CD14-positive monocyte (primary cell): ENCODE data around the gene TMEM88. TPM values are rescaled to one million over a fixed set of nuclear protein-coding genes. Genes with fewer than 3 reads are reported as not detected.

Experiments
- DNase-seq, 3 donors: peaks; one replicate each; pipeline ENCODE4 v3.0.0-alpha.2; 2011 to 2022
- H2AFZ ChIP-seq: 2 replicates; pipeline ENCODE4 v1.6.0; 2012; ENCODE audit warnings: mild to moderate bottlenecking, low read depth, low read length, inconsistent platforms; ENCODE audit not compliant: insufficient read depth, poor library complexity, severe bottlenecking
- H3K27ac ChIP-seq, 2 donors: 1 replicate in 1 of 2; 2 replicates in 1 of 2; pipeline ENCODE4 v1.5.1; 2012 to 2013; ENCODE audit warnings: low read length in 2 of 2, control low read depth in 1 of 2, inconsistent platforms in 1 of 2, low read depth in 1 of 2, mild to moderate bottlenecking in 1 of 2
- H3K27me3 ChIP-seq, 2 donors: one replicate each; pipeline versions ENCODE4 v1.6.0 to v1.6.1; 2011 to 2013; ENCODE audit warnings: low read length in 2 of 2; ENCODE audit not compliant: control insufficient read depth in 2 of 2, insufficient read depth in 2 of 2
- H3K36me3 ChIP-seq, 2 donors: replicated peaks in 1 of 2; 1 replicate in 1 of 2; 2 replicates in 1 of 2; pipeline versions ENCODE4 v1.5.1 to v1.6.1; 2012 to 2013; ENCODE audit warnings: low read length in 2 of 2, control low read depth in 1 of 2, inconsistent platforms in 1 of 2, mild to moderate bottlenecking in 1 of 2; ENCODE audit not compliant: insufficient read depth in 2 of 2, control insufficient read depth in 1 of 2
- H3K4me1 ChIP-seq, 2 donors: 1 replicate in 1 of 2; 2 replicates in 1 of 2; pipeline versions ENCODE4 v1.5.1 to v1.6.1; 2012 to 2013; ENCODE audit warnings: low read length in 2 of 2, control low read depth in 1 of 2, inconsistent platforms in 1 of 2, mild to moderate bottlenecking in 1 of 2, moderate library complexity in 1 of 2; ENCODE audit not compliant: insufficient read depth in 2 of 2, control insufficient read depth in 1 of 2
- H3K4me2 ChIP-seq: replicated peaks from 2 replicates; pipeline ENCODE3; 2012; ENCODE audit warnings: low read length, moderate library complexity, mild to moderate bottlenecking; ENCODE audit not compliant: poor library complexity, severe bottlenecking; ENCODE audit errors: extremely low read depth
- H3K4me3 ChIP-seq, 3 experiments: fragments of 200-600 bp in 1 of 3; sonication (generic) in 1 of 3; replicated peaks in 1 of 3; 1 replicate in 2 of 3; 2 replicates in 1 of 3; pipeline ENCODE4 v1.5.1; 2011 to 2013; ENCODE audit warnings: low read length in 3 of 3, mild to moderate bottlenecking in 3 of 3, control low read depth in 2 of 3, low read depth in 2 of 3, inconsistent platforms in 1 of 3, moderate library complexity in 1 of 3
- H3K79me2 ChIP-seq: 2 replicates; pipeline ENCODE4 v1.6.0; 2012; ENCODE audit warnings: mild to moderate bottlenecking, control low read depth, inconsistent platforms, low read length, moderate library complexity; ENCODE audit not compliant: insufficient read depth
- H3K9ac ChIP-seq: 2 replicates; pipeline ENCODE4 v1.6.0; 2017; ENCODE audit warnings: low read length, mild to moderate bottlenecking; ENCODE audit not compliant: insufficient read depth, poor library complexity, severe bottlenecking
- H3K9me3 ChIP-seq, 2 donors: replicated peaks in 1 of 2; 1 replicate in 1 of 2; 2 replicates in 1 of 2; pipeline versions ENCODE4 v1.5.1 to v1.6.1; 2012 to 2013; ENCODE audit warnings: low read length in 2 of 2, control low read depth in 1 of 2; ENCODE audit not compliant: control insufficient read depth in 1 of 2, insufficient read depth in 1 of 2
- H4K20me1 ChIP-seq: 2 replicates; pipeline ENCODE4 v1.6.0; 2012; ENCODE audit warnings: mild to moderate bottlenecking, low read length, control low read depth, moderate library complexity; ENCODE audit not compliant: insufficient read depth
- H3K27ac Mint-ChIP-seq, 7 donors: one replicate each; pipeline ENCODE4 v1.8.0; 2020; ENCODE audit warnings: mild to moderate bottlenecking in 7 of 7, mixed read lengths in 7 of 7, moderate library complexity in 6 of 7, inconsistent platforms in 2 of 7
- H3K27me3 Mint-ChIP-seq, 3 donors: one replicate each; pipeline ENCODE4 v1.8.0; 2021 to 2022; ENCODE audit warnings: low read depth in 3 of 3, mild to moderate bottlenecking in 3 of 3, mixed read lengths in 3 of 3, moderate library complexity in 3 of 3, inconsistent platforms in 1 of 3
- H3K36me3 Mint-ChIP-seq, 2 donors: one replicate each; pipeline ENCODE4 v1.8.0; 2020; ENCODE audit warnings: mixed read lengths in 2 of 2, inconsistent platforms in 1 of 2, mild to moderate bottlenecking in 1 of 2
- H3K4me1 Mint-ChIP-seq: one replicate; pipeline ENCODE4 v1.8.0; 2020; ENCODE audit warnings: mild to moderate bottlenecking, mixed read lengths
- H3K4me3 Mint-ChIP-seq, 2 donors: one replicate each; pipeline ENCODE4 v1.8.0; 2020; ENCODE audit warnings: mild to moderate bottlenecking in 2 of 2, mixed read lengths in 2 of 2, moderate library complexity in 1 of 2
- H3K9me3 Mint-ChIP-seq, 7 donors: one replicate each; pipeline ENCODE4 v1.8.0; 2020 to 2022; ENCODE audit warnings: mixed read lengths in 7 of 7, mild to moderate bottlenecking in 6 of 7, moderate library complexity in 6 of 7, inconsistent platforms in 2 of 7
- WGBS: methylation state at CpG from one replicate; pipeline ENCODE4 v1.1.5; 2013; ENCODE audit warnings: missing lambda C conversion rate; ENCODE audit not compliant: insufficient coverage; 5-methylcytosine and 5-hydroxymethylcytosine counted together
- intact Hi-C, 2 donors: fragments of 100-400 bp; cut with micrococcal nuclease; formaldehyde crosslinking; loops; one replicate each; pipeline versions ENCODE4 v1.15.0 to v1.15.1; 2023
- polyA plus RNA-seq, 3 donors: library from polyadenylated mRNA; depleted of rRNA in 1 of 3; unstranded in 2 of 3; stranded (reverse) in 1 of 3; fragments of 300-500 nt in 2 of 3; fragments of >200 nt in 1 of 3; fragmentation: Illumina TruSeq in 2 of 3; gene quantifications; 1 replicate in 2 of 3; 2 replicates in 1 of 3; pipeline ENCODE4 v1.2.3, GENCODE V29; 2012 to 2021
- TF ChIP-seq, protein P1 (sequence below): fragments of 200-600 bp; IDR thresholded peaks from one replicate; pipeline ENCODE4 v1.8.0; 2022; ENCODE audit warnings: antibody characterized with exemption, mild to moderate bottlenecking

The TMEM88 gene
- polyA plus RNA-seq, 3 donors: 10.2 TPM; not detected in 2

- peak overlapping the region; percentile 91 for H3K9ac ChIP-seq
- peak overlapping the region in 2 of 3 experiments; percentile 72 to 92 for H3K4me3 ChIP-seq
- H3K27ac Mint-ChIP-seq: peak overlapping the region; percentile 67 to 100 (median 85)
- peaks cover 10 to 12% (median 10%) of the 10 kb centered on the region in 3 donors for H3K27me3 Mint-ChIP-seq
- peaks cover 15% of the 10 kb centered on the region for H3K79me2 ChIP-seq
- H3K36me3 Mint-ChIP-seq: no peaks in the 10 kb centered on the region
- intact Hi-C loops: loop anchor here in 1 of 2 donors (10.0 kb wide), 1 partner anchor 322 kb away; the partner anchor contains the start of gene PER1
- peaks cover 0 to 2% (median 0%) of the 10 kb centered on the region in 7 donors for H3K9me3 Mint-ChIP-seq
- H3K4me1 ChIP-seq: peaks cover 37 to 45% of the 10 kb centered on the region in 2 donors
- peak overlapping the region; percentile 46 for H2AFZ ChIP-seq
- WGBS: 60% methylated on average over 18 of the region's 19 CpGs
- peak overlapping the region in 1 of 2 donors; percentile 98 for H3K27ac ChIP-seq
- H3K4me2 ChIP-seq: peak overlapping the region; percentile 95
- H4K20me1 ChIP-seq: no peaks in the 10 kb centered on the region
- peak overlapping the region; percentile 73 to 82 for H3K4me3 Mint-ChIP-seq
- peaks cover 29% of the 10 kb centered on the region for H3K4me1 Mint-ChIP-seq
- no peak for DNase-seq
- TF ChIP-seq, protein P1, sequence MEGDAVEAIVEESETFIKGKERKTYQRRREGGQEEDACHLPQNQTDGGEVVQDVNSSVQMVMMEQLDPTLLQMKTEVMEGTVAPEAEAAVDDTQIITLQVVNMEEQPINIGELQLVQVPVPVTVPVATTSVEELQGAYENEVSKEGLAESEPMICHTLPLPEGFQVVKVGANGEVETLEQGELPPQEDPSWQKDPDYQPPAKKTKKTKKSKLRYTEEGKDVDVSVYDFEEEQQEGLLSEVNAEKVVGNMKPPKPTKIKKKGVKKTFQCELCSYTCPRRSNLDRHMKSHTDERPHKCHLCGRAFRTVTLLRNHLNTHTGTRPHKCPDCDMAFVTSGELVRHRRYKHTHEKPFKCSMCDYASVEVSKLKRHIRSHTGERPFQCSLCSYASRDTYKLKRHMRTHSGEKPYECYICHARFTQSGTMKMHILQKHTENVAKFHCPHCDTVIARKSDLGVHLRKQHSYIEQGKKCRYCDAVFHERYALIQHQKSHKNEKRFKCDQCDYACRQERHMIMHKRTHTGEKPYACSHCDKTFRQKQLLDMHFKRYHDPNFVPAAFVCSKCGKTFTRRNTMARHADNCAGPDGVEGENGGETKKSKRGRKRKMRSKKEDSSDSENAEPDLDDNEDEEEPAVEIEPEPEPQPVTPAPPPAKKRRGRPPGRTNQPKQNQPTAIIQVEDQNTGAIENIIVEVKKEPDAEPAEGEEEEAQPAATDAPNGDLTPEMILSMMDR: no peak
- no peaks in the 10 kb centered on the region for H3K36me3 ChIP-seq
- H3K9me3 ChIP-seq: no peaks in the 10 kb centered on the region
- no peaks in the 10 kb centered on the region for H3K27me3 ChIP-seq
Observed at GRCh38 chr17:7833011-7833794, 21.7 kb upstream of the TMEM88 start.

DNA sequence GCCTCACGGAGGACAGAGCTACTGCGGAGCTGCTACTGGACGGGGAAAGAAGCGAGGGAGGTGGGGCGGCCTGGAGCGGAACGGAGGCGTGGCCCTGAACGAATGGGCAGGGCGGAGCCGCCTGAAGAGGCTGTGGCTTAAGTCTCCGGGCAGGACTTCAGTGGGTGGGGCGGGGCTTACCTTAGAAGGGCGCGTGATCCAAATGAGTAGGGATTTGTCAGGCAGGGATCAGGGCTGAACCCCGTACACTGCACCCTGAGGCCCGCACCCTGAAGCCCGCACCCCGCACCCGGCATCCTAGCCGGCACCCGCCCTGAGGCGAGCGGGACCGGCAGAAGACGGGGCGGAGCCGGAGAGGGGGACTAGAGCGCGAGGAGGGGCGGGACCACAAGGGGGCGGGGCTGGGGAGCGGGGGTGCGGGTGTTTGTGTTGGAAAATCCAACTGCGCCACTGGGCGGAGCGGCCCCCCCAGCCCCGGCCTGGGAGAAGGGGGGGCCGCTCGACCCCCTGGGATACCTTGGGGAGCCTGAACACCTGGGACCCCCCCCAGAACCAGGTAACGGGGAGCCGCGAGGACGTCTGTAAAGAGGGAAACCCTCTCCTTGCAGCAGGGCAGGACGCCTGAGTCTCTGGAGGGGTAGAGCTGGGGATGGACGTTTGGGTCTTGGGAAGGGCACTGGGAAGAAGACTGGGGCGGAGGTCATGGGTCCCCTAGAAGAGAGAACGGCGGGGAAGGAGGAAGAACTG, 20.9 kb upstream of the TMEM88 start, which contains the start of gene KDM6B:
KDM6B (plus strand) TSS at position 423 of the 747 bp plus-strand sequence. CDS start 11,338 bp downstream, outside the sequence.
- no peaks in the 10 kb centered on the region for H3K27me3 ChIP-seq
- 1% methylated on average over 29 of the region's 49 CpGs for WGBS
- no peaks in the 10 kb centered on the region for H4K20me1 ChIP-seq
- H3K9me3 ChIP-seq: no peaks in the 10 kb centered on the region
- peaks cover 43 to 52% of the 10 kb centered on the region in 2 donors for H3K4me1 ChIP-seq
- peak within 1 kb of the TSS; percentile 95 for H3K4me2 ChIP-seq
- Mint-ChIP-seq H3K4me1 (peaks cover 36% of the 10 kb centered on the region), H3K4me3 (peak within 1 kb of the TSS; percentile 91 to 92), H3K27me3 (peaks cover 10 to 12% (median 11%) of the 10 kb centered on the region in 3 donors), H3K9me3 (peaks cover 0 to 2% (median 0%) of the 10 kb centered on the region in 7 donors), H3K27ac (peak within 1 kb of the TSS; percentile 97 to 100 (median 98)), H3K36me3 (no peaks in the 10 kb centered on the region)
- peak within 1 kb of the TSS; percentile 91 for H3K9ac ChIP-seq
- peak; percentile 91 to 94 (median 93) for DNase-seq
- H3K4me3 ChIP-seq: peak within 1 kb of the TSS; percentile 40 to 92 (median 72)
- TF ChIP-seq, protein P1: no peak
- H3K79me2 ChIP-seq: peaks cover 18% of the 10 kb centered on the region
- H3K27ac ChIP-seq: peak within 1 kb of the TSS; percentile 93 to 98
- intact Hi-C loops: loop anchor here (1.0 to 10.0 kb wide), 4 partner anchors 10 to 321 kb away; partner anchors contain the start of genes NAA38 (in 1 of the 2) and PER1 (in 1 of the 2)
- no peaks in the 10 kb centered on the region for H3K36me3 ChIP-seq
- H2AFZ ChIP-seq: peak within 1 kb of the TSS; percentile 46
